Natural killer cell (primary cell): Measurements from ENCODE around the gene YBX2. TPM values are rescaled to one million over a fixed set of nuclear protein-coding genes. Genes with fewer than 3 reads are reported as not detected.
A peak's percentile ranks its signal among the peaks of the same experiment; 100 is the strongest.

Source experiments
- ATAC-seq, 3 donors: fragments of 150-1000 bp in 2 of 3; fragments of 200-7000 bp in 1 of 3; cut with Tn5 transposase; 1 replicate in 1 of 3; 2 replicates in 2 of 3; pipeline ENCODE4 v1.10.0; 2021; ENCODE audit warnings: mild to moderate bottlenecking in 2 of 3, moderate library complexity in 2 of 3
- DNase-seq, 2 donors: peaks; one replicate each; pipeline versions ENCODE4 v3.0.0 to v3.0.0-alpha.2; 2013 to 2021; ENCODE audit warnings: mixed read lengths in 1 of 2
- H3K27ac ChIP-seq: one replicate; pipeline ENCODE4 v1.5.1; 2013; ENCODE audit warnings: mild to moderate bottlenecking, low read length
- H3K27me3 ChIP-seq: one replicate; pipeline ENCODE4 v1.6.1; 2013; ENCODE audit warnings: low read length; ENCODE audit not compliant: control insufficient read depth, insufficient read depth
- H3K36me3 ChIP-seq: one replicate; pipeline ENCODE4 v1.6.1; 2013; ENCODE audit warnings: low read length; ENCODE audit not compliant: control insufficient read depth, insufficient read depth
- H3K4me1 ChIP-seq: one replicate; pipeline ENCODE4 v1.6.1; 2013; ENCODE audit warnings: low read length; ENCODE audit not compliant: control insufficient read depth, insufficient read depth
- H3K4me3 ChIP-seq: one replicate; pipeline ENCODE4 v1.5.1; 2013; ENCODE audit warnings: low read length
- H3K9me3 ChIP-seq: one replicate; pipeline ENCODE4 v1.6.1; 2013; ENCODE audit warnings: low read length; ENCODE audit not compliant: control insufficient read depth, insufficient read depth
- H3K27ac Mint-ChIP-seq, 2 donors: one replicate each; pipeline ENCODE4 v1.8.0; 2022; ENCODE audit warnings: mild to moderate bottlenecking in 2 of 2, mixed read lengths in 2 of 2, moderate library complexity in 1 of 2
- H3K27me3 Mint-ChIP-seq, 2 donors: one replicate each; pipeline ENCODE4 v1.8.0; 2022; ENCODE audit warnings: low read depth in 2 of 2, mixed read lengths in 2 of 2
- H3K36me3 Mint-ChIP-seq: one replicate; pipeline ENCODE4 v1.8.0; 2022; ENCODE audit warnings: mixed read lengths
- H3K4me1 Mint-ChIP-seq, 2 donors: one replicate each; pipeline ENCODE4 v1.8.0; 2022; ENCODE audit warnings: mixed read lengths in 2 of 2
- H3K4me3 Mint-ChIP-seq: one replicate; pipeline ENCODE4 v1.8.0; 2022; ENCODE audit warnings: mild to moderate bottlenecking, moderate library complexity, mixed read lengths
- H3K9me3 Mint-ChIP-seq, 2 donors: one replicate each; pipeline ENCODE4 v1.8.0; 2022; ENCODE audit warnings: mixed read lengths in 2 of 2
- WGBS: methylation state at CpG from one replicate; pipeline ENCODE4 v1.1.7; 2013; ENCODE audit warnings: missing lambda C conversion rate; ENCODE audit not compliant: insufficient coverage; 5-methylcytosine and 5-hydroxymethylcytosine counted together
- intact Hi-C: fragments of 100-400 bp; cut with micrococcal nuclease; formaldehyde crosslinking; loops from one replicate; pipeline ENCODE4 v1.14.2; 2022
- total RNA-seq, 4 donors: library from RNA; stranded (reverse); fragments of 120-200 nt in 1 of 4; gene quantifications; one replicate each; pipeline versions ENCODE4 v1.2.3 to v1.2.4, GENCODE V29; 2013 to 2022
- TF ChIP-seq, protein P1 (sequence below): fragments of 200-600 bp; IDR thresholded peaks from one replicate; pipeline ENCODE4 v1.8.0; 2022; ENCODE audit warnings: antibody characterized with exemption

The YBX2 gene
- total RNA-seq, 3 donors from 2014 or later (not counting 1 experiment from before 2014, with no cell fraction given): 0.05 TPM; not detected in 2

DNA sequence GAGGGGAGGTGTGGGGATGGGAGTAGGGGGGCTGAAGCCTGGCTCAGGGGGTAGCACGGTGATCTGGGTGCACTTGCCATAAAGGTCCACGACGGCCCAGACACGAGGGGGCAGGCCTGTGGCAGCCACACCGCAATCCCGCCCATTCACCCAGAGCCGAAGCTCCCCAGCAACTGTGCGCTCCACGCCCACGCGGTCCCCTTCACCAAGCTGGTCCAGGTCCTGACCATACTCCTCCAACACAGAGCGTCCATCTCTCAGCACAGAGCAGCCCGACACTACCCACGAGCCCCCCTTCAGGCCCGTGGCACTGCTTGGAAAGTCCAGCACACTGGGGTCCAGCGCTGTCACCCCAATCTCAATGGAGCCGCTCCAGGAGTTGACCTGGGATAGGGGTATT is 33.1 kb upstream of the YBX2 start:
- Mint-ChIP-seq H3K36me3 (no peaks in the 10 kb centered on the region), H3K27ac (peak overlapping the region; percentile 89 to 97), H3K9me3 (no peaks in the 10 kb centered on the region), H3K4me3 (no peak overlapping the region), H3K4me1 (peaks cover 21 to 40% of the 10 kb centered on the region in 2 donors), H3K27me3 (no peaks in the 10 kb centered on the region)
- Histone ChIP-seq H3K36me3 (peaks cover 20% of the 10 kb centered on the region), H3K4me1 (peaks cover 35% of the 10 kb centered on the region), H3K27me3 (no peaks in the 10 kb centered on the region), H3K27ac (no peak overlapping the region), H3K4me3 (no peak overlapping the region), H3K9me3 (no peaks in the 10 kb centered on the region)
- ATAC-seq (no peak), DNase-seq (no peak)
- intact Hi-C loops: no loop called here
- 89% methylated on average over 16 of the region's 17 CpGs for WGBS
- TF ChIP-seq, protein P1, sequence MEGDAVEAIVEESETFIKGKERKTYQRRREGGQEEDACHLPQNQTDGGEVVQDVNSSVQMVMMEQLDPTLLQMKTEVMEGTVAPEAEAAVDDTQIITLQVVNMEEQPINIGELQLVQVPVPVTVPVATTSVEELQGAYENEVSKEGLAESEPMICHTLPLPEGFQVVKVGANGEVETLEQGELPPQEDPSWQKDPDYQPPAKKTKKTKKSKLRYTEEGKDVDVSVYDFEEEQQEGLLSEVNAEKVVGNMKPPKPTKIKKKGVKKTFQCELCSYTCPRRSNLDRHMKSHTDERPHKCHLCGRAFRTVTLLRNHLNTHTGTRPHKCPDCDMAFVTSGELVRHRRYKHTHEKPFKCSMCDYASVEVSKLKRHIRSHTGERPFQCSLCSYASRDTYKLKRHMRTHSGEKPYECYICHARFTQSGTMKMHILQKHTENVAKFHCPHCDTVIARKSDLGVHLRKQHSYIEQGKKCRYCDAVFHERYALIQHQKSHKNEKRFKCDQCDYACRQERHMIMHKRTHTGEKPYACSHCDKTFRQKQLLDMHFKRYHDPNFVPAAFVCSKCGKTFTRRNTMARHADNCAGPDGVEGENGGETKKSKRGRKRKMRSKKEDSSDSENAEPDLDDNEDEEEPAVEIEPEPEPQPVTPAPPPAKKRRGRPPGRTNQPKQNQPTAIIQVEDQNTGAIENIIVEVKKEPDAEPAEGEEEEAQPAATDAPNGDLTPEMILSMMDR: no peak

DNA sequence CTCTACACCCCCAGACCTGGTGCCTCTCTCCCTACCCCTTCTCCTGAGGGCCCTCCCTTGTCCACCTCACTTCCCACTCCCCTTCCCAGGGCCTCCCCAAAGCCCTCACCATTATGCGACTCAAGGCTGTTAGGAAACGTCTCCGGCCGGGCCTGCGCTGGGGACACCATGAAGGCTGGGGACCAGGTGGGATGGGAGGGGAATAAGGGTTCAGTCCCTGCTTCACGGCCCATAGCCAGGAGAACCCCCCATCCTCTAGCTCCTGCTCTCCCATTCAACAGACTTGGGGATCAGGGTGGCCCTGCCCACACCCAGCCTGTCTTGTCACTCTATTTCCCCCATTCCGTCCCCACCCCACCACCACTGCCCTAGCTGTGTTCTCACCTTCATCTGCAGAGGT is 32.6 kb upstream of the YBX2 start:
- no peak for ATAC-seq
- H3K9me3 Mint-ChIP-seq: no peaks in the 10 kb centered on the region
- Histone ChIP-seq H3K4me1 (peaks cover 31% of the 10 kb centered on the region), H3K4me3 (no peak overlapping the region), H3K9me3 (no peaks in the 10 kb centered on the region), H3K36me3 (peaks cover 24% of the 10 kb centered on the region), H3K27me3 (no peaks in the 10 kb centered on the region), H3K27ac (no peak overlapping the region)
- no peak overlapping the region for H3K4me3 Mint-ChIP-seq
- no peaks in the 10 kb centered on the region for H3K27me3 Mint-ChIP-seq
- no peak for DNase-seq
- peaks cover 21 to 40% of the 10 kb centered on the region in 2 donors for H3K4me1 Mint-ChIP-seq
- H3K27ac Mint-ChIP-seq: peak overlapping the region in 1 of 2 donors; percentile 62
- WGBS: 100% methylated on average over 1 of the region's 7 CpGs
- TF ChIP-seq, protein P1: no peak
- H3K36me3 Mint-ChIP-seq: no peaks in the 10 kb centered on the region
- intact Hi-C loops: no loop called here

DNA sequence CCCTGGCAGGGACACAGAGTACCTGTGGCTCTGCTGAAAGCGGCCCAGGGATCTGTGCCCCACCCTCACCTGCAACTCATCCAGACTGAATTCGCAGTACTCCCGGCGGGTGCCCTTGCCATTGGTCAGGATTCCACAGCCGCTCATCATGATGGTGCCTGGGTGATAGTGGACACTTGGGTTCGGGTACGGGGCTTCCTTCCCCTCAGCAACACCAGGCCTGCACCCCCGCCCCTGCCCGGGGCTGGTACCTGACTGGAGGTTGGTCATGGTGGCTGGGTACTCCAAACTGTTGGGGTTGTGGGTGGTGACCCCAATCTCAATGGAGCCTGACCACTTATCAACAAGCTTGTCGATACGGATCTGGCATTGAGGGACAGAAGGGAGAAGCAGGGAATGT is 31.7 kb upstream of the YBX2 start:
- no peaks in the 10 kb centered on the region for H3K36me3 Mint-ChIP-seq

More for the DNA sequence above, 31.7 kb upstream of the YBX2 start:
- TF ChIP-seq, protein P1: no peak
- intact Hi-C loops: no loop called here
- WGBS: 94% methylated on average over 11 of the region's 11 CpGs
- no peaks in the 10 kb centered on the region for H3K27me3 Mint-ChIP-seq
- peaks cover 21 to 40% of the 10 kb centered on the region in 2 donors for H3K4me1 Mint-ChIP-seq
- DNase-seq: no peak
- H3K27me3 ChIP-seq: no peaks in the 10 kb centered on the region
- peaks cover 27% of the 10 kb centered on the region for H3K4me1 ChIP-seq
- H3K36me3 ChIP-seq: peaks cover 33% of the 10 kb centered on the region
- no peak overlapping the region for H3K27ac ChIP-seq
- H3K9me3 ChIP-seq: no peaks in the 10 kb centered on the region
- H3K4me3 ChIP-seq: no peak overlapping the region
- no peak overlapping the region for H3K4me3 Mint-ChIP-seq
- H3K9me3 Mint-ChIP-seq: no peaks in the 10 kb centered on the region
- H3K27ac Mint-ChIP-seq: no peak overlapping the region
- no peak for ATAC-seq
